Vagina (tissue), 2 donors: Measurements from ENCODE around the gene LAMB4.

ENCODE experiments used
- CTCF ChIP-seq, 3 experiments: fragments of 450-650 bp in 2 of 3; fragments of 200-600 bp in 1 of 3; sonication (generic) in 1 of 3; IDR thresholded peaks; one replicate each; pipeline ENCODE4 v1.5.1; 2017 to 2019; ENCODE audit warnings: antibody characterized with exemption in 3 of 3, mild to moderate bottlenecking in 2 of 3, moderate library complexity in 2 of 3
- POLR2A ChIP-seq, 2 donors: fragments of 450-650 bp; IDR thresholded peaks; one replicate each; pipeline ENCODE4 v1.6.1; 2017; ENCODE audit warnings: antibody characterized with exemption in 2 of 2, mild to moderate bottlenecking in 2 of 2, moderate library complexity in 2 of 2

- TF ChIP-seq CTCF (IDR thresholded peaks at IDR 0.05) = no peak
- no peak for TF ChIP-seq POLR2A (IDR thresholded peaks at IDR 0.05)
These were observed 148.7 kb downstream of the LAMB4 start for GRCh38 chr7:107981466-107981865.
